ENCODE data around the gene NBEAL2.

DNA sequence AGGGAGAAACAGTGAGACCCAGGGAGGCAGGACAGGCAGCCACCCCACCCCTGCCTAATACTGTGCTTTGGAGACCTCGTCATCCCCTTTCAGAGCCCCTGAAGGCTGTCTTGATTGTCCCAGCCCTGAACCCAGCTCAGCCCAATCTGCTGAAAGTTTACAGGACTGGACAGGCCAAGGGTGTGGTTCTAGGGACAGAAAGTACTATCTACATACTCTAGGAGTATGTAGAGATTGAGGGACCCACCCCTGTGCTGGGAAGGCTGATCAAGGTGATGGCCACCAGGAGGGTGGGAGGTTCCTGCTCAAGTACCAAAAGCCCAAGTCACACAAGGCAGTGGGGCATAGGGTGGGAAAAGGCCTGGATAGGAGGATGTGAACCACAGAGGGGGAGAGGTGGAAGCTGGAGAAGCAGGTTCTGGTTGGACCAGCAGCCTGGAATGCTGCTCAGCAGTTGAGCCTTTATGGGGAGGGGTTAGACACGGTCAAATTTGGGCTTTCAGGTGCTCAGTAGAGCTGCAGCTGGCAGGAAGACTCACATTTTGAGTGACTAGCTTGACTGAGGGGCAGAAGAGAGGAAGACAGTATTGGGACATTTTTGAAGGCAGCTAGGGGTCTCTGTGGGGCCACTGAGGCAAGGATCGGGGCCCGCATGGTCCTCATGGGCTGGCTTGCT is 6.7 kb downstream of the NBEAL2 start:
- TF ChIP-seq POLR2AphosphoS5 (IDR thresholded peaks at IDR 0.05; ENCODE audit: low read depth, low read length) (no peak), POLR2A (IDR thresholded peaks at IDR 0.05; ENCODE audit: low read depth, low read length) (no peak), TAF1 (IDR thresholded peaks at IDR 0.05; ENCODE audit: low read depth, low read length) (no peak), POU2F2 (IDR thresholded peaks at IDR 0.05; ENCODE audit: low read depth, low read length) (no peak)
